ENCODE measurements around the gene MFSD12.

The MFSD12 gene

GRCh38 chr19:3505598-3506383 lies 51.6 kb downstream of the MFSD12 start, which contains the start of gene FZR1:
FZR1 (plus strand) TSS chr19:3506311; CDS start chr19:3522990, 16,679 bp downstream.
- DNase-seq, result peak; percentile 99

- no peak for DNase-seq
Measured at GRCh38 chr19:3504735-3505134, 52.7 kb downstream of the MFSD12 start.

GRCh38 chr19:3503036-3503572 lies 54.3 kb downstream of the MFSD12 start:
- no peak for DNase-seq

GRCh38 chr19:3501780-3502179 lies 55.6 kb downstream of the MFSD12 start:
- DNase-seq, result no peak

- DNase-seq, result peak; percentile 95
Measured at GRCh38 chr19:3500429-3501101, 56.8 kb downstream of the MFSD12 start, which contains the start of gene DOHH. DOHH (minus strand) TSS chr19:3500674; CDS start chr19:3496814, 3,860 bp downstream.

- DNase-seq, result no peak
Measured at GRCh38 chr19:3499738-3500428, 57.5 kb downstream of the MFSD12 start.

- no peak for DNase-seq
Measured at GRCh38 chr19:3497757-3498520, 59.4 kb downstream of the MFSD12 start.

GRCh38 chr19:3496392-3497273 lies 60.8 kb downstream of the MFSD12 start:
- no peak for DNase-seq

GRCh38 chr19:3494559-3494958 lies 62.8 kb downstream of the MFSD12 start:
- DNase-seq, result no peak
